ENCODE data around the gene CD200R1L. TPM values are rescaled to one million over a fixed set of nuclear protein-coding genes. Genes with fewer than 3 reads are reported as not detected.

The CD200R1L gene
- total RNA-seq, 1 donor from 2014 or later, result 0.26 TPM

GRCh38 chr3:112779558-112780480, 66.8 kb downstream of the CD200R1L start:
- Histone ChIP-seq H3K36me3 (ENCODE audit: control insufficient read depth, insufficient read depth, low read length) (no peaks in the 10 kb centered on the region), H3K4me3 (ENCODE audit: low read depth, low read length) (no peak overlapping the region), H3K27me3 (ENCODE audit: control insufficient read depth, insufficient read depth, low read length) (no peaks in the 10 kb centered on the region)
- no peak for FAIRE-seq
- DNase-seq (ENCODE audit: low read depth), result peak; percentile 63
- TF ChIP-seq CTCF (IDR thresholded peaks at IDR 0.05; ENCODE audit: insufficient read depth, low read length, severe bottlenecking), result no peak

GRCh38 chr3:112779011-112779410, 67.7 kb downstream of the CD200R1L start:
- H3K4me3 ChIP-seq (ENCODE audit: low read depth, low read length), result no peak overlapping the region
- no peaks in the 10 kb centered on the region for H3K36me3 ChIP-seq (ENCODE audit: control insufficient read depth, insufficient read depth, low read length)
- DNase-seq (ENCODE audit: low read depth), result no peak
- no peak for FAIRE-seq
- TF ChIP-seq CTCF (IDR thresholded peaks at IDR 0.05; ENCODE audit: insufficient read depth, low read length, severe bottlenecking), result no peak
- H3K27me3 ChIP-seq (ENCODE audit: control insufficient read depth, insufficient read depth, low read length), result no peaks in the 10 kb centered on the region

- no peaks in the 10 kb centered on the region for H3K36me3 ChIP-seq (ENCODE audit: control insufficient read depth, insufficient read depth, low read length)
- no peak for FAIRE-seq
- no peak for TF ChIP-seq CTCF (IDR thresholded peaks at IDR 0.05; ENCODE audit: insufficient read depth, low read length, severe bottlenecking)
- H3K4me3 ChIP-seq (ENCODE audit: low read depth, low read length), result no peak overlapping the region
- H3K27me3 ChIP-seq (ENCODE audit: control insufficient read depth, insufficient read depth, low read length), result no peaks in the 10 kb centered on the region
- DNase-seq (ENCODE audit: low read depth), result peak; percentile 91
Observed at GRCh38 chr3:112778353-112778948, 68.2 kb downstream of the CD200R1L start.

GRCh38 chr3:112777811-112778210, 68.9 kb downstream of the CD200R1L start:
- Histone ChIP-seq H3K4me3 (ENCODE audit: low read depth, low read length) (no peak overlapping the region), H3K27me3 (ENCODE audit: control insufficient read depth, insufficient read depth, low read length) (no peaks in the 10 kb centered on the region), H3K36me3 (ENCODE audit: control insufficient read depth, insufficient read depth, low read length) (no peaks in the 10 kb centered on the region)
- FAIRE-seq, result no peak
- no peak for TF ChIP-seq CTCF (IDR thresholded peaks at IDR 0.05; ENCODE audit: insufficient read depth, low read length, severe bottlenecking)
- no peak for DNase-seq (ENCODE audit: low read depth)

- no peak for DNase-seq (ENCODE audit: low read depth)
- H3K4me3 ChIP-seq (ENCODE audit: low read depth, low read length), result no peak overlapping the region
- H3K36me3 ChIP-seq (ENCODE audit: control insufficient read depth, insufficient read depth, low read length), result no peaks in the 10 kb centered on the region
- no peaks in the 10 kb centered on the region for H3K27me3 ChIP-seq (ENCODE audit: control insufficient read depth, insufficient read depth, low read length)
- FAIRE-seq, result no peak
- no peak for TF ChIP-seq CTCF (IDR thresholded peaks at IDR 0.05; ENCODE audit: insufficient read depth, low read length, severe bottlenecking)
Observed at GRCh38 chr3:112776836-112777235, 69.8 kb downstream of the CD200R1L start.
